RWPE2 (cell line): Measurements from ENCODE around the gene ARPP21.

ENCODE experiments used
- ATAC-seq: fragments of 200-7000 bp; cut with Tn5 transposase; 3 replicates; pipeline ENCODE4 v1.9.1; 2021; ENCODE audit warnings: low read depth
- DNase-seq: peaks from one replicate; pipeline ENCODE4 v3.0.0-alpha.2; 2020; ENCODE audit warnings: low spot score
- H3K27ac ChIP-seq: fragments of 450-650 bp; 2 replicates; pipeline ENCODE4 v1.5.1; 2017; ENCODE audit warnings: mild to moderate bottlenecking; ENCODE audit not compliant: poor library complexity, severe bottlenecking
- H3K27me3 ChIP-seq: fragments of 250-450 bp; sonication (Bioruptor Pico); 2 replicates; pipeline ENCODE4 v1.5.1; 2021; ENCODE audit warnings: mild to moderate bottlenecking, moderate library complexity; ENCODE audit not compliant: insufficient read depth, poor library complexity, severe bottlenecking
- H3K36me3 ChIP-seq: fragments of 250-450 bp; sonication (Bioruptor Pico); 2 replicates; pipeline ENCODE4 v1.5.1; 2020; ENCODE audit warnings: low read depth, mild to moderate bottlenecking, moderate library complexity
- H3K4me1 ChIP-seq: fragments of 250-450 bp; sonication (Bioruptor Pico); 2 replicates; pipeline ENCODE4 v1.5.1; 2021; ENCODE audit warnings: mild to moderate bottlenecking, moderate library complexity; ENCODE audit not compliant: insufficient read depth, poor library complexity, severe bottlenecking
- H3K4me3 ChIP-seq: fragments of 250-450 bp; sonication (Bioruptor Pico); 2 replicates; pipeline ENCODE4 v1.5.1; 2021; ENCODE audit warnings: mild to moderate bottlenecking, moderate library complexity; ENCODE audit not compliant: severe bottlenecking
- H3K9me3 ChIP-seq: fragments of 250-450 bp; sonication (Bioruptor Pico); 2 replicates; pipeline ENCODE4 v1.5.1; 2021; ENCODE audit warnings: mild to moderate bottlenecking, moderate library complexity; ENCODE audit not compliant: severe bottlenecking
- CTCF ChIP-seq: fragments of 450-650 bp; IDR thresholded peaks from one replicate; pipeline ENCODE4 v1.5.1; 2017; ENCODE audit warnings: mild to moderate bottlenecking, moderate library complexity; ENCODE audit not compliant: poor library complexity, severe bottlenecking

Gene ARPP21

GRCh38 chr3:35772381-35773015 is 133.2 kb downstream of the ARPP21 start:
- DNase-seq (no peak), ATAC-seq (peak; percentile 66; the same call in 2 of the 3 replicates)
- no peak overlapping the region for H3K4me3 ChIP-seq
- no peaks in the 10 kb centered on the region for H3K27me3 ChIP-seq
- H3K36me3 ChIP-seq, result no peaks in the 10 kb centered on the region
- H3K27ac ChIP-seq, result no peak overlapping the region
- no peaks in the 10 kb centered on the region for H3K4me1 ChIP-seq
- no peaks in the 10 kb centered on the region for H3K9me3 ChIP-seq
- no peak for TF ChIP-seq CTCF

DNA sequence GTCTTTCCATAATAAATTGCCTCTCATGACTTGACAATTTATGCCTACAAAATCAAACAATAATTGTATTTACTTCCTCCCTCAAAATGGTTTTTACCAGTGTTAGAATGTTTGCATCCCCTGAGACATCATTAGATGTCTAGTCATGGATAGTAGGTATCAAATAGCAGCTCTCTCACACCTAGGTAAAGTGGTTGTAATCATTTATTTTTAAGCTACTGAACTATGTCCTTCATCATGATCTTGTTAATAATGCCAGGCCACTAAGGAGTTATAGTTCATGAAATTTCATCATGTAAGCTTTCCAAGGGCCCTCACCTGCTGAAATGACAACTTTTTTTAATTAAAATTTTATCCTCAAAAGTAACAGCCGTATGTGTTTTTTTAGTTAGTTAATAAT is 134.1 kb downstream of the ARPP21 start:
- H3K27me3 ChIP-seq, result no peaks in the 10 kb centered on the region
- DNase-seq, result no peak
- no peaks in the 10 kb centered on the region for H3K36me3 ChIP-seq
- H3K4me1 ChIP-seq, result no peaks in the 10 kb centered on the region
- no peak for TF ChIP-seq CTCF
- no peak overlapping the region for H3K27ac ChIP-seq
- H3K4me3 ChIP-seq, result no peak overlapping the region
- no peaks in the 10 kb centered on the region for H3K9me3 ChIP-seq
- ATAC-seq, result no peak

- Histone ChIP-seq H3K27me3 (no peaks in the 10 kb centered on the region), H3K36me3 (no peaks in the 10 kb centered on the region), H3K9me3 (no peaks in the 10 kb centered on the region), H3K27ac (no peak overlapping the region), H3K4me3 (no peak overlapping the region), H3K4me1 (no peaks in the 10 kb centered on the region)
- DNase-seq (no peak), ATAC-seq (no peak)
- no peak for TF ChIP-seq CTCF
Observed at GRCh38 chr3:35776346-35776745, 137.0 kb downstream of the ARPP21 start.

GRCh38 chr3:35777065-35777464 is 137.7 kb downstream of the ARPP21 start:
- DNase-seq (no peak), ATAC-seq (no peak)
- Histone ChIP-seq H3K9me3 (no peaks in the 10 kb centered on the region), H3K27ac (no peak overlapping the region), H3K27me3 (no peaks in the 10 kb centered on the region), H3K36me3 (no peaks in the 10 kb centered on the region), H3K4me1 (no peaks in the 10 kb centered on the region), H3K4me3 (no peak overlapping the region)
- TF ChIP-seq CTCF, result no peak
